ENCODE results near the gene NSL1.

GRCh38 chr1:212805767-212806166 is 14.2 kb upstream of the NSL1 start:
- TF ChIP-seq POLR2A (IDR thresholded peaks at IDR 0.05) (no peak), CTCF (IDR thresholded peaks at IDR 0.05) (no peak), EP300 (IDR thresholded peaks at IDR 0.05) (no peak)

All from tibial nerve (tissue), 4 donors.